ENCODE measurements around the gene ADAM15.
A peak's percentile ranks its signal among the peaks of the same experiment; 100 is the strongest.

Gene ADAM15

GRCh38 chr1:155083052-155083541 lies 32.0 kb downstream of the ADAM15 start:
- Histone ChIP-seq H3K4me1 (ENCODE audit: insufficient read depth, low read length) (peaks cover 3% of the 10 kb centered on the region; the same call in 1 of the 2 replicates), H3K36me3 (ENCODE audit: insufficient read depth, low read length) (no peaks in the 10 kb centered on the region), H3K9me3 (ENCODE audit: control insufficient read depth, insufficient read depth, low read length) (no peaks in the 10 kb centered on the region), H3K9ac (ENCODE audit: low read depth, low read length) (no peak overlapping the region)

GRCh38 chr1:155083865-155084721 lies 33.0 kb downstream of the ADAM15 start:
- Histone ChIP-seq H3K4me1 (ENCODE audit: insufficient read depth, low read length) (peaks cover 3% of the 10 kb centered on the region; the same call in 1 of the 2 replicates), H3K9ac (ENCODE audit: low read depth, low read length) (peak overlapping the region; percentile 23; the same call in 1 of the 2 replicates), H3K36me3 (ENCODE audit: insufficient read depth, low read length) (no peaks in the 10 kb centered on the region), H3K9me3 (ENCODE audit: control insufficient read depth, insufficient read depth, low read length) (no peaks in the 10 kb centered on the region)

- peaks cover 3% of the 10 kb centered on the region; the same call in 1 of the 2 replicates for H3K4me1 ChIP-seq (ENCODE audit: insufficient read depth, low read length)
Observed at GRCh38 chr1:155084722-155085503, 33.8 kb downstream of the ADAM15 start.

GRCh38 chr1:155085504-155086127 lies 34.5 kb downstream of the ADAM15 start:
- Histone ChIP-seq H3K9me3 (ENCODE audit: control insufficient read depth, insufficient read depth, low read length) (no peaks in the 10 kb centered on the region), H3K4me1 (ENCODE audit: insufficient read depth, low read length) (peaks cover 3% of the 10 kb centered on the region; the same call in 1 of the 2 replicates), H3K36me3 (ENCODE audit: insufficient read depth, low read length) (no peaks in the 10 kb centered on the region), H3K9ac (ENCODE audit: low read depth, low read length) (peak overlapping the region; percentile 95; the same call in 1 of the 2 replicates)

More at GRCh38 chr1:155084722-155085503, 33.8 kb downstream of the ADAM15 start:
- Histone ChIP-seq H3K9me3 (ENCODE audit: control insufficient read depth, insufficient read depth, low read length) (no peaks in the 10 kb centered on the region), H3K9ac (ENCODE audit: low read depth, low read length) (peak overlapping the region; percentile 95), H3K36me3 (ENCODE audit: insufficient read depth, low read length) (no peaks in the 10 kb centered on the region)

- no peaks in the 10 kb centered on the region for H3K36me3 ChIP-seq (ENCODE audit: insufficient read depth, low read length)
- H3K9ac ChIP-seq (ENCODE audit: low read depth, low read length), result peak overlapping the region; percentile 95; the same call in 1 of the 2 replicates
- H3K4me1 ChIP-seq (ENCODE audit: insufficient read depth, low read length), result peaks cover 6% of the 10 kb centered on the region; the same call in 1 of the 2 replicates
- H3K9me3 ChIP-seq (ENCODE audit: control insufficient read depth, insufficient read depth, low read length), result no peaks in the 10 kb centered on the region
Observed at GRCh38 chr1:155086128-155086741, 35.1 kb downstream of the ADAM15 start.

DNA sequence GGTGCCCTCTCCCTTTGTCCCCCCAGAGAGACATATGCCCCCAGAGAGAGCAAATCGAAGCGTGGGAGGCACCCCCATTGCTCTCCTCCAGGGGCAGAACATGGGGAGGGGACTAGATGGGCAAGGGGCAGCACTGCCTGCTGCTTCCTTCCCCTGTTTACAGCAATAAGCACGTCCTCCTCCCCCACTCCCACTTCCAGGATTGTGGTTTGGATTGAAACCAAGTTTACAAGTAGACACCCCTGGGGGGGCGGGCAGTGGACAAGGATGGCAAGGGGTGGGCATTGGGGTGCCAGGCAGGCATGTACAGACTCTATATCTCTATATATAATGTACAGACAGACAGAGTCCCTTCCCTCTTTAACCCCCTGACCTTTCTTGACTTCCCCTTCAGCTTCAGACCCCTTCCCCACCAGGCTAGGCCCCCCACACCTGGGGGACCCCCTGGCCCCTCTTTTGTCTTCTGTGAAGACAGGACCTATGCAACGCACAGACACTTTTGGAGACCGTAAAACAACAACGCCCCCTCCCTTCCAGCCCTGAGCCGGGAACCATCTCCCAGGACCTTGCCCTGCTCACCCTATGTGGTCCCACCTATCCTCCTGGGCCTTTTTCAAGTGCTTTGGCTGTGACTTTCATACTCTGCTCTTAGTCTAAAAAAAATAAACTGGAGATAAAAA lies 35.9 kb downstream of the ADAM15 start:
- Histone ChIP-seq H3K36me3 (ENCODE audit: insufficient read depth, low read length) (no peaks in the 10 kb centered on the region), H3K9ac (ENCODE audit: low read depth, low read length) (no peak overlapping the region), H3K9me3 (ENCODE audit: control insufficient read depth, insufficient read depth, low read length) (no peaks in the 10 kb centered on the region), H3K4me1 (ENCODE audit: insufficient read depth, low read length) (peaks cover 7% of the 10 kb centered on the region; the same call in 1 of the 2 replicates)

GRCh38 chr1:155091071-155092051 lies 40.2 kb downstream of the ADAM15 start:
- Histone ChIP-seq H3K4me1 (ENCODE audit: insufficient read depth, low read length) (peaks cover 7% of the 10 kb centered on the region; the same call in 1 of the 2 replicates), H3K9ac (ENCODE audit: low read depth, low read length) (no peak overlapping the region)

GRCh38 chr1:155092131-155092530 lies 41.0 kb downstream of the ADAM15 start:
- H3K9me3 ChIP-seq (ENCODE audit: control insufficient read depth, insufficient read depth, low read length), result no peaks in the 10 kb centered on the region
- no peak overlapping the region for H3K9ac ChIP-seq (ENCODE audit: low read depth, low read length)
- H3K4me1 ChIP-seq (ENCODE audit: insufficient read depth, low read length), result peaks cover 7% of the 10 kb centered on the region; the same call in 1 of the 2 replicates
- no peaks in the 10 kb centered on the region for H3K36me3 ChIP-seq (ENCODE audit: insufficient read depth, low read length)

More at GRCh38 chr1:155091071-155092051, 40.2 kb downstream of the ADAM15 start:
- Histone ChIP-seq H3K9me3 (ENCODE audit: control insufficient read depth, insufficient read depth, low read length) (no peaks in the 10 kb centered on the region), H3K36me3 (ENCODE audit: insufficient read depth, low read length) (no peaks in the 10 kb centered on the region)

DNA sequence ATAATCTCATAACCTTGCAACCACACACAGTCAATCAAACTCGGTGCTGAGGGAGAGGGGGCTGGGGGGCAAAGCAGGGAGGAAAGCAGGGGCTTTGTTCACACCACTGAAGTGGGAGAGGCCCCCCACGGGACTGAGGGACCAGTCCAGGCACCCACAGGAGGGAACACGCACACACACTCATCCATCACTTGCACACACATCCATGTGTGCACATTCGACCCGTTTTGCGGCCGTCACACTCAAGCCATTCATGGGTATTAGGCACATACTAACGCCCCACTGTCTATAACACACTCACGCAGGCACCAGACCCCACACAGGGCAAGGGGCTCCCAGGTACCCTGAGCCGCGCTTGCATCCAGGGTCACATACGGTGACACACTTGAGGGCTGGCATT lies 41.5 kb downstream of the ADAM15 start:
- Histone ChIP-seq H3K36me3 (ENCODE audit: insufficient read depth, low read length) (no peaks in the 10 kb centered on the region), H3K9ac (ENCODE audit: low read depth, low read length) (no peak overlapping the region), H3K9me3 (ENCODE audit: control insufficient read depth, insufficient read depth, low read length) (no peaks in the 10 kb centered on the region), H3K4me1 (ENCODE audit: insufficient read depth, low read length) (peaks cover 4% of the 10 kb centered on the region; the same call in 1 of the 2 replicates)

DNA sequence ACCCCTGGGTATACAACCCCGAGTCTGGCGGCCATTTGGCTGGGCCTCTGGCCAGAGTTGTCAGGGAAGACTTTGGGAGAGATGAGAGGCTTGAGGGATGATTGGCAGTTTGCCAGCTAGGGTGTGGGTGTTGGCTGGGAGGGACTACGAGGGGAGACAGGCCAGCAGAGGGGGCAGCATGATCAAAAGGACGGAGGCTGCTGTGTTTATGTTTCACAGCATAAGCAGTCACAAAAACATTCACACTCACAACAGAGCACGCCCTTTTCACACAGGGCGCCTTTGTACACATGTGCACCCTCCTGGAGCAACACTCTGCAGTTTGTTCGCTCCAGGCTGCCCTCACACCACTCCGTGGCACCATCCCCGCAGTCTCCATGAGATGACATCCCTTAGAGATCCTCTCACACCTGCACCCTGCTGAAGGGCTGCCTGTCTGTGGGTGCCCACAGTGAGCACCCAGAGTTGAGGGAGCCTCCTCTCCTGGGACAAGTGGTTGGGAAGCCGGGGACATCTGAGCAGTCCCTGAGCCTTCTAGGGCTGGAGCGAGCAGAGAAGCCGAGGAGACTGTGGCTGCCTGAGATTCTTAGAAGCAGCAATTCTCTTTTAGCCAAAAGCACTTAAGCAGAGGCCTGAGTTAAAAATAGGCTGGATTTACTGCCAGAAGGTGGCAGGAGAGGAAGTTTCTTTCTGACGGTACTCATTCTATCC lies 43.0 kb downstream of the ADAM15 start:
- H3K36me3 ChIP-seq (ENCODE audit: insufficient read depth, low read length), result no peaks in the 10 kb centered on the region
- peaks cover 4% of the 10 kb centered on the region; the same call in 1 of the 2 replicates for H3K4me1 ChIP-seq (ENCODE audit: insufficient read depth, low read length)
- no peak overlapping the region for H3K9ac ChIP-seq (ENCODE audit: low read depth, low read length)
- no peaks in the 10 kb centered on the region for H3K9me3 ChIP-seq (ENCODE audit: control insufficient read depth, insufficient read depth, low read length)

DNA sequence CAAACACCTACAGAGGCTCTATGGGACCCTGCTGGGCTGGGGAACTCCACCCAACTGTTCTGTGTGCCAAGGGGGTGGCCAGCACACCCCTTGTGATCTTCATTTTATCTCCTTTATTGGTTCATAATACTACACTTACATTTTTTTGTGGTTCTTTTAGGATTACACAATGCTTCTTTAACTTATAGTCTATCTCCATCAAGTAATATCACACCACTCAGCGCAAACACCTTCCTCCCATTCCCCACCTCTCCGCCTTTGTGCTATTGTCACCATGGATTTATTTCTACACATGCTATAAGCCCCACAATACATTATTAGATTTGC lies 43.5 kb downstream of the ADAM15 start:
- no peak overlapping the region for H3K9ac ChIP-seq (ENCODE audit: low read depth, low read length)
- H3K4me1 ChIP-seq (ENCODE audit: insufficient read depth, low read length), result peaks cover 4% of the 10 kb centered on the region; the same call in 1 of the 2 replicates
- no peaks in the 10 kb centered on the region for H3K9me3 ChIP-seq (ENCODE audit: control insufficient read depth, insufficient read depth, low read length)
- no peaks in the 10 kb centered on the region for H3K36me3 ChIP-seq (ENCODE audit: insufficient read depth, low read length)

DNA sequence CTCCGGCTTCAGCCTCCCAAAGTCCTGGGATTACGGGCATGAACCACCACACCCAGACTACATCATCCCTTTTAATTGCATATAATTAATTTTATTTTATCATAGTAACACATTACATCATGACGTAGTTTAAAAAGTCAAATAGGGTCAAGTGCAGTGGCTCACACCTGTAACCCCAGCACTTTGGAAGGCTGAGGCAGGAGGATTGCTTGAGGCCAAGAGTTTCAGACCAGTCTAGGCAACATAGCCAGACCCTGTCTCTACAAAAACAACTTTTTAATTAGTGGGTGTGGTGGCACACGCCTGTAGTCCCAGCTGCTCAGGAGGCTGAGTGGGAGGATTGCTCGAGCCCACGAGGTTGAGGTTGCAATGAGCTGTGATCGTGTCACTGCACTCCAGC lies 48.2 kb downstream of the ADAM15 start:
- Histone ChIP-seq H3K4me1 (ENCODE audit: insufficient read depth, low read length) (no peaks in the 10 kb centered on the region), H3K9me3 (ENCODE audit: control insufficient read depth, insufficient read depth, low read length) (no peaks in the 10 kb centered on the region), H3K9ac (ENCODE audit: low read depth, low read length) (no peak overlapping the region), H3K36me3 (ENCODE audit: insufficient read depth, low read length) (no peaks in the 10 kb centered on the region)
